HG02943 (cell line): ENCODE data around the gene TEX19.
"Not testable (repeated sequence)": the region's sequence is repeated elsewhere in the genome, so short reads cannot be mapped to it uniquely, and the experiment has no call there.

Experiments
- ATAC-seq: cut with Tn5 transposase; IDR thresholded peaks from one replicate; pipeline ENCODE4 v1.9.1; 2021; ENCODE audit warnings: mild to moderate bottlenecking, low read depth, moderate library complexity; ENCODE audit not compliant: unreplicated experiment

The TEX19 gene

GRCh38 chr17:82351254-82351712 is 7.8 kb upstream of the TEX19 start:
- ATAC-seq: no peak

DNA sequence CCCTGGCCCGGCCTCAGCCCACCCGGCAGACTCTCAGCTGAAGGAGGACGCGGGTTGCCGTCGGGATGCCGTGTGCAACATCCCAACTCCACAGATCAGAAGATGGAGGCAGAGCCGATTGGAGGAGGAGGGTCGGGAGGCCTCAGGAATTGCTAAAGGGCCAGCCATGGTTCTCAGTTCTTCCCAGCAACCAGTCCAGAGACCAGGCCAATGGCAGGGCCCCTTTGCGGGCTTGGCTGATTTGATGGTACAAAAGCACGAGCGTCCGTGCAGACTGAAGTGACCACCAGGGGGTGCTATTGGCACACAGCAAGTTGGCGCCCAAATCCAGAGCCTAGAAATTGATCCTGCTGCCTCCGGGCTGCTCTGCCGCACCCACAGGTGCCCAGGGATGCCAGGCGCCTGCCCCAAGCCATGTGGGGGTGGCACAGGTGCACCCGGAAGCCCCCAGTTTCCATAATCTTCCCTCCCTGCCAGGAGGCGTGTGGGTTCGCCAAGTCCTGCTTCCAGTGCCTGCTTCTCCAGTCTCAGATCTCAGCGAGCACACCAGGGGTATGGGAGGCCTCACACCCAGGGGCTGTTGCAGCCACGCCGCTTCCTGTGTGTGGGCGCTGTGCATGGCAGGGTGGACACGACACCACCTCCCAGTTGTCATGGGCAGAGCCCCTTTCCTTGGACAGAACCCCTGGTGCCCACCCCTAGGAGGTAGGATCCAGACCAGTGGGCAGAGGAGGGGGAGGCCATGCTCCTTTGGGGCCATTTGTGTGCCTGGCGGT is 7.1 kb upstream of the TEX19 start:
- ATAC-seq: no peak

- ATAC-seq: no peak
These were observed 5.6 kb upstream of the TEX19 start for GRCh38 chr17:82353484-82353883.

DNA sequence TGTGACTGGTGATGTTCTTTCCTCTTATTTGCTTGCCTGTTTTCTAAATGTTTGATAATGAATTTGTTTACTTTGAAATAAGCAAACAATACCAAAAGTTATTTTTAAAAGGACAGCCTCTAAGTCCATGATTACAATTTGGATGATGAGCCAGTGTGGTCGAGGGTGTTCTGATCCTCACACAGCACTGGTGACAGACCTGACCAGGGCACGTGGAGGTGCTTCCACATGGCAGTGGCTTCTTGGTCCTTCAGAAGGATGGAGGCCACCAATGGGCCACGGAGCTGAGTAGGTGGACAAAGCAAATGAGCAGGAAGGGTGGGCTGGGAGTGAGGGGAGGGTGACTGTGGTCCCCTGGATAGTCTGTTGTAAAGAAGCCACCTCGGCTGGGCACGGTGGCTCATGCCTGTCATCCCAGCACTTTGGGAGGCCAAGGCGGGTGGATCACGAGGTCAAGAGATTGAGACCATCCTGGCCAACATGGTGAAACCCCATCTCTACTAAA is 4.2 kb upstream of the TEX19 start:
- ATAC-seq: no peak

DNA sequence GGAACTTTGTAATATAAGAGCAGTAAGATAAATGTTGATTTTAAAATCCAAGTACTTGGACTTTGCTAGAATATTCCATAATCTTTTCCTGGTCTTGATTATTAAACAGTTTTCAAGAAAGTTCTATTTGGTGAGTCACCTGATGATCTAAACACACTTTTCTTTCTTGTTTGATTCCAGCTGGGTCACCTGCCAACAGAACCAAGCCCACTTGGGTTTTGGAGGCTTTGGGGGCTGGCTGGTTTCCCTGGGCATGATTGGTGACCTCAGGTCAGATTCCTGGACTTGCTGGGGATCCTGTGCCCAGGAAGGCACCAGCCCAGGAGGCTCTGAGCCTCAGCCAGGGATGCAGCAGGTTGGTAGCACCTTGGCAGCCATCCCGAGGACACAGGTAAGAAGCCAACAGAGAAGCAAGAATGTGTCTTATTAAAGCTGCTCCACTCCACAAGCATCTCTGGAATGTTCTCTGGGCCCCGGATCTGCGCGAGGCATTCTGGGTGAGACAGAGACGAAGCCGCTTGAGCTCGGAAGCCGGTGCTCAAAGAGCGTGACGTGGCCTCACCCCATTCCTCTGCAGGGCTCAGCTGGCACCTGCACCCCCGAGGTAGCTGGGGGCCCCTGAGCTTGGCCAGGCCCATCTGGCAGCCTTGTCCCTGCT is 3.1 kb upstream of the TEX19 start:
- no peak for ATAC-seq

GRCh38 chr17:82356845-82357355 is 2.1 kb upstream of the TEX19 start:
- ATAC-seq: no peak

DNA sequence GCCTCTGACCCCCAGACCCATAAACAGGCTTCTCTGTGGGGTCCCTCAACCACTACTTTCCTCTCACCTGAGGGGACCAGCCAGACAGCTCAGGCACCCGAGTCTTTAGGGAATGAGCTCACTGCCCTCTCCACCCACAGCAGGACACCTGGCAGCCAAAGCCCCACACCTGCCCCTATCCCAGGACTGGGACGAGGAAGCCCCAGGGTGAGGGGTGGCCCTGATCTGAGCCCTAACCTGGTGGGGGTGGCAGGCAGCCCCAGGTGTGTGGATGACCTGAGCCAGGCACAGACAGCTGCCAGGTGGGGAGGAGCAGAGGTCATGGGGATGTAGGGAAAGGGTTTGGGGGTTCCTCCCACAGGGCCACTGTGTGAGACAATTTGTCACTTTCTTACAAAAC is 1.7 kb upstream of the TEX19 start:
- ATAC-seq: no peak

GRCh38 chr17:82359451-82360074 is 516 bp downstream of the TEX19 start:
- ATAC-seq: not testable (repeated sequence)

- ATAC-seq: no peak
These were observed 3.0 kb downstream of the TEX19 start for GRCh38 chr17:82361885-82362633.

GRCh38 chr17:82365606-82366295 is 6.7 kb downstream of the TEX19 start:
- no peak for ATAC-seq

- ATAC-seq: no peak
These were observed 7.7 kb downstream of the TEX19 start for GRCh38 chr17:82366749-82367148.

DNA sequence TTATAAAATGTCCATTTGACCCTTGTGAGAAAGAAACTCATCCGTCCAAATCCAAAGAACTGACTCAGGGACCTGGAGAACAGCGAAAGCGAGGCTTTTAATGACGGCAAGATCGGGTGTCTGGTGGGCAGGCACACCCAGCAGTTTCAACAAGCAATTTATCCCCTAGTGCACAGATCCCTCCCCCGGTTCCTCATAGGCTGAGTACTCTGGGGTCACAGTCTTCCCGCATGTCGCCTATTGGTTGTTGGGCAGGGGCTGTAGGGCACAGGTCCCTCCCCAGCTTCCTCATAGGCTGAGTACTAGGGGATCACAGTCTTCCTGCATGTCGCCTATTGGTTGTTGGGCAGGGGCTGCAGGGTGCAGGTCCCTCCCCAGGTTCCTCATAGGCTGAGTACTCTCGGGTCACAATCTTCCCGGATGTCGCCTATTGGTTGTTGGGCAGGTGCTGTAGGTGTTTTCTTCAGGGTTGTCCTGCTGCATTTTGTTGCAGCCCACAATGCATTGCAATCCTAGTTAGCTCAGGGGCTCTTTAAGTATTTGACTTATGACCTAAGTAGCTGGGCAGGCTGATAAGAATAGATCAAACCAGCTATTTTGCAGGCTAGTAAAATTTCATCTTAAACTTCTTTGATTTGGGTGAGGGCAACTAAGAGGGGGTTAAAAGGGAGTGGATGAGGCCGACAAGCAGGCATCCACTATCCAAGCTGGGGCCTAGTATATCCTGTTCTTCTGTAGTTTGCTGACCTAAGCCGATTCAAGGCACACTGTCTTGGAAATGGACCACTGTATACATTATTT is 8.9 kb downstream of the TEX19 start:
- no peak for ATAC-seq

GRCh38 chr17:82369211-82369610 is 10.2 kb downstream of the TEX19 start:
- no peak for ATAC-seq

- ATAC-seq: no peak
These were observed 11.7 kb downstream of the TEX19 start for GRCh38 chr17:82370471-82371332.

GRCh38 chr17:82371333-82372248 is 12.5 kb downstream of the TEX19 start, which contains the start of gene UTS2R:
Gene UTS2R (plus strand): TSS chr17:82371765. CDS start chr17:82374325, 2,560 bp downstream.
- no peak for ATAC-seq

- ATAC-seq: no peak
These were observed 13.4 kb downstream of the TEX19 start for GRCh38 chr17:82372249-82373071.
